Measurements from ENCODE around the gene ZMYND8.

ZMYND8 gene

GRCh38 chr20:47287609-47288144 lies 68.8 kb downstream of the ZMYND8 start:
- TF ChIP-seq CTCF (IDR thresholded peaks at IDR 0.05; ENCODE audit: borderline replicate concordance, control extremely low read depth, extremely low read depth, insufficient read depth, missing control alignments): no peak
- in situ Hi-C loops (cut with MboI; ENCODE audit: low sequenced_read_pairs, unreplicated experiment): no loop called here
- no peak for DNase-seq (ENCODE audit: low spot score)

DNA sequence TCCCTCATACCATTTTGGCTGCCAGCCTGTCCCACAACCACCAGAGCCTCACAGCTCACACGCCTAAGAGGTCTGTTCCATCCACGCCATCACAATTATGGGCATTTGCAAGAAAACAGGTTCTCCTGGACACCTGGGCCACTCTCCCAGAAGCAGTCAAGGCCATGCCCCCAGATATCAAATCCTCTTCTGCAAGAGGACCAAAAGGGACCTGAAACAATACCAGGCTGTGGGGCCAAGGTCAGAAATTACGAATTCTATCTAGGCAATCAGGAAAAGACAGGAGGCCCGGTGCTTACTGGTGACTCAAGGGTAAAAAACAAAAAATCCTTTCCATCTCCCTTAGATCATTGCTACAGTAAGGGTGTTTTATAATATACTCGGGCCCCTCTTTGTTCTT lies 69.8 kb downstream of the ZMYND8 start:
- in situ Hi-C loops (cut with MboI; ENCODE audit: low sequenced_read_pairs, unreplicated experiment): no loop called here
- TF ChIP-seq CTCF (IDR thresholded peaks at IDR 0.05; ENCODE audit: borderline replicate concordance, control extremely low read depth, extremely low read depth, insufficient read depth, missing control alignments): no peak

GRCh38 chr20:47285189-47285588 lies 71.3 kb downstream of the ZMYND8 start:
- in situ Hi-C loops (cut with MboI; ENCODE audit: low sequenced_read_pairs, unreplicated experiment): no loop called here
- no peak for TF ChIP-seq CTCF (IDR thresholded peaks at IDR 0.05; ENCODE audit: borderline replicate concordance, control extremely low read depth, extremely low read depth, insufficient read depth, missing control alignments)

More for the DNA sequence above, 69.8 kb downstream of the ZMYND8 start:
- DNase-seq (ENCODE audit: low spot score): no peak

GRCh38 chr20:47284373-47284772 lies 72.1 kb downstream of the ZMYND8 start:
- DNase-seq (ENCODE audit: low spot score): no peak
- no peak for TF ChIP-seq CTCF (IDR thresholded peaks at IDR 0.05; ENCODE audit: borderline replicate concordance, control extremely low read depth, extremely low read depth, insufficient read depth, missing control alignments)
- in situ Hi-C loops (cut with MboI; ENCODE audit: low sequenced_read_pairs, unreplicated experiment): no loop called here

More at GRCh38 chr20:47285189-47285588, 71.3 kb downstream of the ZMYND8 start:
- no peak for DNase-seq (ENCODE audit: low spot score)

DNA sequence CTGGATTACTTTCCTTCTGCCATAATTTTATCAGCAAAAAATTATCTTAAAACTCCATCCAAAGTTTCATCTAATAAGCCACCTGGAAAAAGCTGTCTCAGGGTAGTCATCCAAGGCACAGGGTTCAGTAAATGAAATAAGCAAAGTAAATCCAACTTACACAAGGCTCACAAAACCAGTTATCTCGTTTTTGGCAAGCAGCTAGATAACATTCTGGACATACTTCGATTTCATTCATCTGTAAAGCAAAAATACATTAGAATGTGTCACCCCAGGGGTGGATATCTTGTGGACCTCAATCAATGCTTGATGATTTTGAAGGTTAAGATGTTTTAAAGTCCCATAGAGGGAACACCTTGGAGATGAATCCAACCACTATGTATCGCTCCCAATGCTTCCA lies 73.1 kb downstream of the ZMYND8 start:
- no peak for DNase-seq (ENCODE audit: low spot score)
- TF ChIP-seq CTCF (IDR thresholded peaks at IDR 0.05; ENCODE audit: borderline replicate concordance, control extremely low read depth, extremely low read depth, insufficient read depth, missing control alignments): no peak
- in situ Hi-C loops (cut with MboI; ENCODE audit: low sequenced_read_pairs, unreplicated experiment): no loop called here

GRCh38 chr20:47282864-47283263 lies 73.6 kb downstream of the ZMYND8 start:
- in situ Hi-C loops (cut with MboI; ENCODE audit: low sequenced_read_pairs, unreplicated experiment): no loop called here
- no peak for TF ChIP-seq CTCF (IDR thresholded peaks at IDR 0.05; ENCODE audit: borderline replicate concordance, control extremely low read depth, extremely low read depth, insufficient read depth, missing control alignments)
- DNase-seq (ENCODE audit: low spot score): no peak

Data from GM13976 (cell line).